CD4-positive, alpha-beta T cell (primary cell): Measurements from ENCODE around the gene NRAP. TPM values are rescaled to one million over a fixed set of nuclear protein-coding genes. Genes with fewer than 3 reads are reported as not detected.

Experiments
- ATAC-seq: fragments of 200-7000 bp; cut with Tn5 transposase; one replicate; pipeline ENCODE4 v1.10.0; 2022; ENCODE audit warnings: mild to moderate bottlenecking; ENCODE audit not compliant: poor library complexity
- CTCF ChIA-PET: fragments of 350-600 bp; sonication (Branson Sonifier 250); formaldehyde crosslinking; loops from one replicate; lab custom pipeline; 2021; ENCODE audit warnings: antibody characterized with exemption, inconsistent platforms; lab: Charles Lee
- POLR2A ChIA-PET: fragments of 350-600 bp; sonication (Branson Sonifier 250); formaldehyde crosslinking; loops from one replicate; lab custom pipeline; 2021; ENCODE audit warnings: antibody characterized with exemption, inconsistent platforms; lab: Charles Lee
- DNase-seq, 14 experiments: peaks; one replicate each; pipeline ENCODE4 v3.0.0-alpha.2; 2013 to 2020; ENCODE audit warnings: mixed read lengths in 2 of 14
- H3K27ac ChIP-seq, 2 donors: one replicate each; pipeline versions ENCODE4 v1.5.1 to v1.7.0; 2013; ENCODE audit warnings: low read length in 2 of 2, low read depth in 1 of 2, mild to moderate bottlenecking in 1 of 2
- H3K27me3 ChIP-seq, 2 experiments: 1 replicate in 1 of 2; 2 replicates in 1 of 2; pipeline versions ENCODE4 v1.6.1 to v1.7.0; 2013; ENCODE audit warnings: low read length in 2 of 2, control low read depth in 1 of 2, mild to moderate bottlenecking in 1 of 2, moderate library complexity in 1 of 2; ENCODE audit not compliant: insufficient read depth in 2 of 2, control insufficient read depth in 1 of 2
- H3K36me3 ChIP-seq: one replicate; pipeline ENCODE4 v1.6.1; 2013; ENCODE audit warnings: low read length, control low read depth; ENCODE audit not compliant: insufficient read depth
- H3K4me1 ChIP-seq: one replicate; pipeline ENCODE4 v1.6.1; 2013; ENCODE audit warnings: low read length, control low read depth; ENCODE audit not compliant: insufficient read depth
- H3K4me3 ChIP-seq: one replicate; pipeline ENCODE4 v1.5.1; 2013; ENCODE audit warnings: mild to moderate bottlenecking, low read length, moderate library complexity
- H3K9me3 ChIP-seq, 2 experiments: 1 replicate in 1 of 2; 2 replicates in 1 of 2; pipeline versions ENCODE4 v1.6.1 to v1.7.0; 2013; ENCODE audit warnings: low read length in 2 of 2, mild to moderate bottlenecking in 2 of 2, control low read depth in 1 of 2, moderate library complexity in 1 of 2; ENCODE audit not compliant: control insufficient read depth in 1 of 2, insufficient read depth in 1 of 2
- H3K27ac Mint-ChIP-seq: one replicate; pipeline ENCODE4 v1.8.0; 2020; ENCODE audit warnings: mixed read lengths
- H3K27me3 Mint-ChIP-seq: one replicate; pipeline ENCODE4 v1.8.0; 2021; ENCODE audit warnings: mixed read lengths
- H3K36me3 Mint-ChIP-seq: one replicate; pipeline ENCODE4 v1.8.0; 2021; ENCODE audit warnings: low read depth, mixed read lengths
- H3K4me1 Mint-ChIP-seq: one replicate; pipeline ENCODE4 v1.8.0; 2021; ENCODE audit warnings: low read depth, mixed read lengths
- H3K4me3 Mint-ChIP-seq: one replicate; pipeline ENCODE4 v1.8.0; 2020; ENCODE audit warnings: mild to moderate bottlenecking, mixed read lengths
- H3K9me3 Mint-ChIP-seq: one replicate; pipeline ENCODE4 v1.8.0; 2020; ENCODE audit warnings: mixed read lengths
- CTCF ChIP-seq: fragments of 200-600 bp; IDR thresholded peaks from one replicate; pipeline ENCODE4 v1.8.0; 2022; ENCODE audit warnings: antibody characterized with exemption, mild to moderate bottlenecking
- intact Hi-C, 2 experiments: fragments of 100-400 bp; cut with DNase I in 1 of 2; cut with micrococcal nuclease in 1 of 2; formaldehyde crosslinking; loops; one replicate each; pipeline versions ENCODE4 v1.15.1 to v1.9.0; 2023 to 2025; cut with DNase I, micrococcal nuclease
- total RNA-seq, 174 experiments: library from RNA in 2 of 174; stranded (reverse) in 2 of 174; gene quantifications; one replicate each; pipeline ENCODE4 v1.2.3 and lab custom pipeline; 2021 to 2026

NRAP gene
- total RNA-seq, 2 experiments from 2014 or later = not detected

GRCh38 chr10:113578773-113579172 lies 85.1 kb downstream of the NRAP start:
- intact Hi-C loops = no loop called here
- H3K4me1 ChIP-seq = no peaks in the 10 kb centered on the region
- ChIA-PET CTCF (no interaction called here), POLR2A (no interaction called here)
- no peaks in the 10 kb centered on the region for H3K36me3 Mint-ChIP-seq
- H3K27ac ChIP-seq = no peak overlapping the region
- no peaks in the 10 kb centered on the region for H3K36me3 ChIP-seq
- no peaks in the 10 kb centered on the region for H3K9me3 Mint-ChIP-seq
- peaks cover 0 to 5% of the 10 kb centered on the region in 2 experiments for H3K27me3 ChIP-seq
- DNase-seq (no peak), ATAC-seq (no peak)
- H3K4me3 Mint-ChIP-seq = no peak overlapping the region
- peaks cover 0 to 5% of the 10 kb centered on the region in 2 experiments for H3K9me3 ChIP-seq
- no peak for TF ChIP-seq CTCF
- no peaks in the 10 kb centered on the region for H3K4me1 Mint-ChIP-seq
- no peak overlapping the region for H3K27ac Mint-ChIP-seq
- peaks cover 13% of the 10 kb centered on the region for H3K27me3 Mint-ChIP-seq
- H3K4me3 ChIP-seq = no peak overlapping the region

GRCh38 chr10:113576852-113577251 lies 87.0 kb downstream of the NRAP start:
- H3K27me3 ChIP-seq = peaks cover 0 to 5% of the 10 kb centered on the region in 2 experiments
- H3K27me3 Mint-ChIP-seq = peaks cover 7% of the 10 kb centered on the region
- peaks cover 0 to 5% of the 10 kb centered on the region in 2 experiments for H3K9me3 ChIP-seq
- no peaks in the 10 kb centered on the region for H3K4me1 Mint-ChIP-seq
- H3K27ac ChIP-seq = no peak overlapping the region
- ChIA-PET CTCF (no interaction called here), POLR2A (no interaction called here)
- TF ChIP-seq CTCF = no peak
- H3K36me3 ChIP-seq = no peaks in the 10 kb centered on the region
- H3K36me3 Mint-ChIP-seq = no peaks in the 10 kb centered on the region
- no peaks in the 10 kb centered on the region for H3K9me3 Mint-ChIP-seq
- intact Hi-C loops = no loop called here
- DNase-seq = no peak
- H3K4me3 Mint-ChIP-seq = no peak overlapping the region
- no peaks in the 10 kb centered on the region for H3K4me1 ChIP-seq
- ATAC-seq = no peak
- H3K4me3 ChIP-seq = no peak overlapping the region
- no peak overlapping the region for H3K27ac Mint-ChIP-seq

- intact Hi-C loops = no loop called here
- Mint-ChIP-seq H3K4me1 (no peaks in the 10 kb centered on the region), H3K9me3 (no peaks in the 10 kb centered on the region), H3K4me3 (no peak overlapping the region), H3K36me3 (no peaks in the 10 kb centered on the region), H3K27ac (no peak overlapping the region), H3K27me3 (no peaks in the 10 kb centered on the region)
- Histone ChIP-seq H3K4me3 (no peak overlapping the region), H3K4me1 (no peaks in the 10 kb centered on the region), H3K36me3 (no peaks in the 10 kb centered on the region), H3K27me3 (no peaks in the 10 kb centered on the region), H3K27ac (no peak overlapping the region), H3K9me3 (peaks cover 0 to 4% of the 10 kb centered on the region in 2 experiments)
- DNase-seq (no peak), ATAC-seq (no peak)
- ChIA-PET CTCF (no interaction called here), POLR2A (no interaction called here)
- no peak for TF ChIP-seq CTCF
Observed at GRCh38 chr10:113573368-113573767, 90.5 kb downstream of the NRAP start.
